Kasumi-1 (cell line): ENCODE results near the gene TRIP12.
"Not testable (repeated sequence)": the region's sequence is repeated elsewhere in the genome, so short reads cannot be mapped to it uniquely, and the experiment has no call there.

ENCODE experiments used
- DNase-seq, 2 experiments: peaks; one replicate each; lab custom pipeline; 2025; lab: John Stamatoyannopoulos, UW

Gene TRIP12

GRCh38 chr2:229920011-229920641 lies 1.7 kb downstream of the TRIP12 start:
- peak in 1 of 2 experiments; percentile 10 for DNase-seq

DNA sequence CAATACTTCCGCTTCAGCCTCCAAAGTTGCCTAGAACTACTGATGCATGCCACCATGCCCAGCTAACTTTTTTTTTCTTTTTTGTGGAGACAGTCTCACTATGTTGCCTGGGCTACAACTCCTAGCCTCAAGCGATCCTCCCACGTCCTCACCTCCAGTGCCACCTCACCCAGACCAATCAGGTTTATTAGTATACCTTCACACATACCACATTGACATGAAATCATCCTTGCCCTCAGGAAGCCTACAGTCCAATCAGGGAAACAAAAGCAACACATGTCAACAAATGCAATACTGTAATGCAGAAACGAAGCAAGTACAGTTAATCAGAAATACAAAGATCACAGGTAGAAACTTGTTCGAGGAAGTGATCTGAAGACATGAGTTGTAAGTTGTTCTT lies 4.0 kb downstream of the TRIP12 start:
- no peak for DNase-seq

DNA sequence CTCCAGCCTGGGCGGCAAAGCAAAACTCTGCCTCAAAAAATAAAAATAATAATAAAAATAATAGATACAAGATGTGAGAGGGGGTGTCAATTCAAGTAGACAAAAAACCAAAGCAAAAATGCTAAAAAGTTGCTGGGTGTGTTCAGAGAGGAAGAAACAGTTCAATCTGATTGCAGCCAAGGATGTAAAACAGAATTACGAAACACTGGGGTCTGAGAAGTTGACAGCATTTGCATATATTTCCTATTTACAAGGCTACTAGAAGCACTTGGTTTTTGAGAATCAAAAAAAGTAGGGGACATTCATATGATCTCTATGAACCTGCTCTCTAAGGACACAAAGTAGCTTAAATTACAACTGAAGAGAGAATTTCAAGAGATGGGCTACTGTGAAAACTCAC lies 7.6 kb downstream of the TRIP12 start:
- DNase-seq: no peak

DNA sequence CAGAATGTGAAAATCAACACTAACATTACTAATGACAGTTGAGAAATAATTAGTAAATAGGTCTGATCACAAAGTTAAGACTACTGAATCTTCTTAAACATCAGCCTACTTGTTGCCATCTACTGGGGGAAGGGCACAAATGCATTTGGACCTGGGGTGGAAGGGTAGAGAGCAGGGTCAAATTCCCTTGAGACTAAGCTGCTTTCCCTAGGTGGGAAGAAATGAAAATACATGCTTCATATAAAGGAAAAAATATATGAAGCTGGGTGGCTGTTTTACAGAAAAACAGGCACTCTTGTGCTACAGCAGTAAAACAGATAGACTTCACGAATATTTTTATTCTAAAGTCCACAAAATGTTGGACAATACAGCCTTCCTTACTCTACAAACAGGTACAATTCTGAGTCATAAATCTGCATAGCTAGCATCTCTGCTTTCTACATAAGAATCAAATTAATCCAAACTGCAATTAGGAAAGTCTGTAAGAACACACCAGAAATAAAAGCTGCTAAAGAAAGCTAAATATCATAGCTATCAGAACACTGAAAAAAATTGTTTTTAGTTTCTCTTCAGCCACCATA lies 10.9 kb downstream of the TRIP12 start:
- DNase-seq: peak; percentile 3 to 29

DNA sequence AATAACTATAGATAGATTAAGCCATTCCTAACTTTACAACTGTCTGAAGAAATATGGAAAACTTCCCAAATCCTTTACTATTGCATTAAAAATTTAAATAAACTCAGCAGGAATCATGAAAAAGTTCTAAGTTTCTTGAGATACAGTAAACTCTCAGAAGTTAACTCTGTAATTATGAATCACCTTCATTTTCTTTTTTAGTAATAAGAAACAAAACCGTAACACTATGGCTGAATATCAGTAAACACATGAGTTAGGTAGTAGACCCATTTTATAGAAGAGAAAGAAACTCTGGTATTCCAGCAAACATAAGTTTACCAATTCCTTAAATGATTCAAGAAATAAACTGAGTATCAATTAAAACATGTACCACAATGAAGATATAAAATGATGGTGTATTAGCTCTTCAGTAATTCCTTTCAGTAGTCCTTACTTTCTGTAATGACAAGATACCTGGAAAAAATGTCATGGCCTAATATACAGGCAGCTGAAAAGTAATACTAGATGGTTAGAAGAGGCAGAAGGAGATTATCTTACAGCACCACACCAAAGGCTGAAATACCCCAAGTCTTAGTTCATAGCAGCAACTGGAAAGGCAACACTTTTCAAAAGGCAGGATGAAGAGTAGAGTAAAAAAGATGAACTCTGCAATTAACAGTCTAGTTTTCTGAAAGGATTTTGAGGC lies 11.5 kb downstream of the TRIP12 start:
- DNase-seq: no peak

DNA sequence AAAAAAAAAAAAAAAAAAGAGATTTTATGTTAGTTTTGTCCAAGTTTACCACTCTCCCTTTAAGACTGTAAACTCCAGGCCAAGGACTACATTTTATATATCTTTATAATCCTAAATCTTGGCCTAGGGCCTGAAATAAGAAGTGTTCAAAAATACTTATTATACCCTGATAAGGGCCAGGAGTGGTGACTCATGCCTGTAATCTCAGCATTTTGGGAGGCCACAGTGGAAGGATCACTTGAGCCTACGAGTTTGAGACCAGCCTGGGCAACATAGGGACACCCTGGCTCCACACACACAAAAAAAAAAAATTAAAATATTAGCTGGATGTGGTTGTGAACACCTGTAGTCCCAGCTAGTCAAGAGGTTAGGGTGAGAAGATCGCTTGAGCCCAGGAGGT lies 12.7 kb downstream of the TRIP12 start:
- DNase-seq: no peak

DNA sequence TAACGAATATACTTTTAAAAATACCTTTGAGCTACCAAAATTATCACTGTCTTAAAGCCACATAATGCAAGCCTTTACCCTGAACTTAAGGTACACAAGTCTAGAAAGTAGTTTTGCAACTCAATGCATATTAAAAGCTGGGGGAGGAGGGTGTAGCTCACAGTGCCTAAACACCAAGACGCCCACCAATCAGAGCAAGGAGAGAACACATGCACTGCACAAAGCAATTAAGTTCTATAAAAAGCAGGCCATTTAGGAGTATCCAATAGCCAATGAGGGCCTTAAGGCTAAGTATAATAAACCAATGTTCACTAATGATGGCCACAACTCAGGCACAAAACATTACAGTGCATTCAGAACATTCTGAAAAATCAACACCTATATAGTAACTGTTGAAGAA lies 16.2 kb downstream of the TRIP12 start:
- DNase-seq: no peak

GRCh38 chr2:229903037-229903436 lies 18.8 kb downstream of the TRIP12 start:
- DNase-seq: no peak

DNA sequence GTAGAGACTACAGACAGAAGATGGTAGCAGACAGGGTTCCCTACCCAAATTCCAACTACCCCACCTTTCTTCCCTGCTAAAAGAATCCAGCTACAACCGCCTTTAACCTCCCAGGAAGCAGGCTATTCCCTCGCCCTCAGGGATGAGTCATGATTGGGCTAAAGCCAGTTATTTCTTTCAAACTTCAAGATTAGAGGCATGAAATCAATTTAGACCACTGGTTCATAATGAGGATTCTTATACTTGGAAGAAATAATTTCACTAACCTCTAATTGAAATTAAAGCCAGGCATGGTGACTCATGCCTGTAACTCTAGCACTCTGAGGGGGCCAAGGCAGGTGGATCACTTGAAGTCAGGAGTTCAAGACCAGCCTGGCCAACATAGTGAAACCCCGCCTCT lies 20.0 kb downstream of the TRIP12 start:
- no peak for DNase-seq

DNA sequence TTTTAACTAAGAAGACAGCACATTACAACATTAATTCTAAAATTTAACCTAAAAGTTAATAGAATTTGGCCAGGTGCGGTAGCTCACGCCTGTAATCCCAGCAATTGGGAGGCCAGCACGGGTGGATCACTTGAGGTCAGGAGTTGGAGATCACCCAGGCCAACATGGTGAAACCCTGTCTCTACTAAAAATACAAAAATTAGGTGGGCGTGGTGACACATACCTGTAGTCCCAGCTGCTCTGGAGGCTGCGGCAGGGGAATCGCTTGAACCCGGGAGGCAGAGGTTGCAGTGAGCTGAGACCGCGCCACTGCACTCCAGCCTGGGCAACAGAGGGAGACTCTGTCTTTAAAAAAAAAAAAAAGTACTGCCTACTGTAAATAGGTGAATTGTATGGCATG lies 21.3 kb downstream of the TRIP12 start:
- not testable (repeated sequence) for DNase-seq

GRCh38 chr2:229900012-229900411 lies 21.8 kb downstream of the TRIP12 start:
- DNase-seq: no peak

- no peak for DNase-seq
Observed at GRCh38 chr2:229899604-229900003, 22.2 kb downstream of the TRIP12 start.

DNA sequence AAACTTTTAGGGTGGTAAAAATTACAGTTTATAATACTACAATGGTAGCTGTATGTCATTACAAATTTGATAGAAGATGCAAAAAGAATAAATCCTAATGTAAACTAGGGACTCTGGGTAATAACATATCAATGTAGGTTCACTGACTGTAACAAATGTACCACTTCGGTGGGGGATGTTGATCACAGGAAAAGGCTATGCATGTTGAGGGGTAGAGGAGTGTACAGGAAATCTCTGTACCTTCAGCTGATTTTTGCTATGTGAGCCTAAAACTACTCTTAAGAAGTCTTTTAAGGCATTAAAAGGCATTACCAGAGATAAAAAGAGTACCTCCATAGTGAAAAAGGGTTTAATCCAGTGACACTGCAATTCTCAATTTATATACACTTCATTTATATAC lies 25.0 kb downstream of the TRIP12 start:
- no peak for DNase-seq

DNA sequence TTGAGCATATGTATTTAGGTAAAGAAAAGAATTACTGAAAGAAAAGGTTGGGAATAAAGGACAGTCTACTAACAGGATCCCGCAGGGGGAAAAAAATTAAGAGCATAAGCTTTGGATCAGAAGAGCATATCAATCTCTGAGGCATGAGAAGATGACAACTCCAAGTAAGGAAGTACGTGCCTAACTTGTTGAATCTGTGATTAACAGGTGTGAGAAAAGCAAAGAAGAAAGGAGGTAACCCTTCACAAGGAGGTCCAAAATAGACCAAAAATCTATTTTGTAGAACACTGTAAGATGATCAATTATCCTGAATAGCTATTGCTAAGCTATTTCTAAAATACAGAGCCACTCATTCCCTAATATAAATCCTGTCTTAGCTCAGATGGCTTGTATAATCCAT lies 32.8 kb downstream of the TRIP12 start:
- no peak for DNase-seq

GRCh38 chr2:229888031-229888430 lies 33.8 kb downstream of the TRIP12 start:
- DNase-seq: no peak

- DNase-seq: no peak
Observed at GRCh38 chr2:229887441-229887840, 34.4 kb downstream of the TRIP12 start.

DNA sequence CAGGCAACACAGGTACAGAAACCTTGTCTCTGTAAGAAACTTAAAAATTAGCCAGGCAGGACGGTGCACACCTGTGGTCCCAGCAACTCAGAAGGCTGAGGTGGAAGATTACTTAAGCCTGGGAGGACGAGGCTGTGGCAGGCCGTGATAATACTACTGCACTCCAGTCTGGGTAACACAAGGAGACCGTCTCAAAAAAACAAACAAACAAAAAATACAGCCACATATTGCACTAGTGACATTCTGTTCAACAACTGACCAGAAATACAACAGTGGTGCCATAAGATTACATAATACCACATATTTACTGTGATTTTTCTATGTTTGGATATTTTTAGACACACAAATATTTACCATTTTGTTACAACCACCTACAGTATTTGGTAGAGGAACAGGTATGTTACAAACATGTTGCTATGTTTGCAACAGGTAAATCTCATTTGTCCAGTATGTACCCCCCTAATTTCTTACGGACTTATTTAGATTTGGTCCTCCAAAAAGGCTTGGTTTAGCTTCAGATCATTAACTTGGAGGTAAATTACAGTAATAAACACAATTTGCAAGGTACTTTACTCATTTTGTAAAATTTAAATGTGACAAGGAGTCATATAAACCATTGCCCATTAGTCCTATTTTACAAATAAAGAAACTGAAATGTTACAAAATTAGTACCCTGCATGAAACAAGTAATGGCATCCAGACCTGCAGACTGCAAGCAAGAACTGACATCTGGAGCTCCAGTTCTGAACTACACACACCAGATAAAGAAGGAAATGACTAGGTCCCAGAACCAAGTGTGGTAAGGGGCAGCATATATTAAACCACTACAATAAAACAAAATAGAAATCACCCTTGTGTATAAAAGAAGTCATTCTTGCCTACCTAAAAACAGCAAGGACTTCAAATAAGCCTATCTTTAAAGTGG lies 36.8 kb downstream of the TRIP12 start:
- DNase-seq: no peak

DNA sequence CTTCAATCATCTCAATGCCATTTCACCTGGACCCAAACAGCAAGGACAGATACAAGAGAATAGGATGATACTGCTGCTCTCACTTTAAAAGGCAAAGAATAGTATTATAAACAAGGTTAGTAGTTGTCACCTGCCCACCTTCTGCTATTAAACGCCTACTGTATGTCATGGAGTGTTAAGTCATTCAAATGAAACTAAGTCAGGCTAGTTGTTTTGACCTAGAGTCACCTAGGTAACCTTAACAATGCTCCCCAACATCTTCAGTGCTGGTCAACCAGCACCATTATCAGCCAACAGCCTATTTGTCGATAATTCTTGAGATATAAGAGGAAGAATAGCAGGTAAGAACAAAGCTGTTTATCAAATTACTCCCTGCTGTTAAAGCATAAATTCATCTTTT lies 39.2 kb downstream of the TRIP12 start:
- DNase-seq: no peak

DNA sequence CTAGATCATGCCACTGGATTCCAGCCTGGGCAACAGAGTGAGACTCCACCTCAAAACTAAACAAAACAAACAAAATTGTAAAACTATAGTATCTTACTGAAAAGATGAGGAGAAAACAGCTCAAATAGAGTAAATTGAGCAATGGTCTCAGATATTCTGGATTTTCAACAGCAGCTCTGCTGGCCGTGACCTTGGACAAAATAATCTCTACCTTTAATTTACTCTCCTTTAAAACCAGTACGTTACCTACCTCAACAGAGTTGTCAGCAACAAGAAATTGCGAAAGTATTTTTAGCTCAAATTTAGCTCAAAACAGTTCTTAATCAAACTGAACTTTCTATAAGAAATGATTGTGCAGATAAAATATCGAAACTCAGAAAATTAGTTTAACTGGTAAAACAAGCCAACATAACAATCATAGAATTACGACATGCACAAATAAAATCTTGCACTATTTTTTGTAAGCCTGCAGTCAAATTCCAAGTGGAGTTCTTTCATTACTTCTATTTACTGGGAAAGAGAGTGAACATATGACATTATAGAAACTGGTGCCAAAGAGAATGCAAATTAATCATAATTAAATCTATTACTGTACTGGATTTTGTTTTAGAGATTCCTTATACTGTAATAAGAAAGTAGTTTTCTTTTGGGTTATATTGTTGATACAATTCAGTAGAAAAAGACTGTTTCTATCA lies 40.8 kb downstream of the TRIP12 start:
- no peak for DNase-seq

DNA sequence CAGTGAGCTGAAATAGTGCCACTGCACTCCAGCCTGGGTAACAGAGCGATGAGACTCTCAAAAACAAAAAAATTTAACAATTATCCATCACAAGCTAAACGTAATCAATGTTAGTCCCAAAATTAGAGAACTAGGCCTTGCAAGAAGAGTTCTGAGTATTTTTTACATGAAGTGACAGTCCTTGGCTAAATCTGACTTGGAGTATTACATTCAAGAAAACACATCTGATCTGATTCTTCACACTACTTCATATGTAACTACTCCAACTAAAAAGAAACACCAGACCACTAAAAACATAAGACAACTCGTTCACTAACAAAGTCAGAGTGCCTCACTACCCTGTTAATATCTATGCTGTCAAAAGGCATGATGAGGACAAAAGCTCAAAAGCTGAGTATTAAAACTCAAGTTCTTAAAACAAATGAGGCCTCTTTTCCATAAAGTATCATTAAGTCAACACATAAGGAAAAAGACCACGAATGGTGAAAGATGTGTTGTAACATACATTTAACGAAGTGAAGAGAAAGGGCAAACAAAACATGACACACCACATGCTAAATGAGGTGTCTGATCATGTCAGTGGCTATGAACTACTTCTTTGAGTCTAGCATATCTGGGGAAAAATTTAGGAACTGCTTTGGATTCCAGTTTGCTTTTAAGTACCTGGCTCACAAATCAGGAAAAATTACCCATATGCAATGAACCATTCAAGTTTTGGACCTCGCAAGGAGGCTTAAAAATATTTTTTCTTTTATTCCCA lies 42.4 kb downstream of the TRIP12 start:
- no peak for DNase-seq

DNA sequence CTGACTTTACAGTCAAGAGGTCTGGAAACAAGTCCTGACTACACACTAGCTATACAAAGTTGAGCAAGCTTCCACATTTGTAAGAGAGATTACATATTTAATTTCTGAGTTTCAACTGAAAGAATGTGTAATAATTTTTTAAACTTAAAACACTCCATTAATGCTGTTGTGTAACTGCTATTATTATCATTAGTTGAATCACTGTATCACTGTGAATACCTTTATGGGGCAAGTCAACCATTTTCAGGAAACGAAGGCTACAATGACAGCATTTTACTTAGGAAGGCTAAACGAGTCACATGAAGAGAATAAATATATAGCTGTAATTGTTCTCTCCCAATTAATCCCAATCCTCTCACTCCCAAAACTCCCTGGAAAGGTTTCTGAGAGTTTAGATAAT lies 46.3 kb downstream of the TRIP12 start:
- DNase-seq: no peak
